K562 (cell line): ENCODE measurements around the gene RTBDN. TPM values are rescaled to one million over a fixed set of nuclear protein-coding genes. Genes with fewer than 3 reads are reported as not detected.
A peak's percentile ranks its signal among the peaks of the same experiment; 100 is the strongest.

Experiments
- CAMTA2 ChIP-seq: fragments of 250-450 bp; sonication (Bioruptor Pico); conservative IDR thresholded peaks from 2 replicates; pipeline ENCODE4 v1.5.1; 2022
- CLOCK ChIP-seq: fragments of 250-450 bp; sonication (Bioruptor Pico); IDR thresholded peaks from 2 replicates; pipeline ENCODE4 v1.4.0; 2020; ENCODE audit warnings: mild to moderate bottlenecking, moderate library complexity, borderline replicate concordance
- ETS1 ChIP-seq: conservative IDR thresholded peaks from 2 replicates; pipeline ENCODE4 v1.6.1; 2011; ENCODE audit warnings: low read depth, mild to moderate bottlenecking, low read length; ENCODE audit not compliant: control insufficient read depth
- KHSRP ChIP-seq: fragments of 450-650 bp; IDR thresholded peaks from 2 replicates; pipeline ENCODE4 v1.6.1; 2017
- RBM17 ChIP-seq: fragments of 200-400 bp; formaldehyde crosslinking; IDR thresholded peaks from 2 replicates; pipeline ENCODE4 v1.6.1; 2017; ENCODE audit warnings: low read depth, mild to moderate bottlenecking, low read length, borderline replicate concordance
- REST ChIP-seq, 2 experiments: fragments of 450-650 bp; formaldehyde crosslinking in 1 of 2; IDR thresholded peaks; 2 replicates each; pipeline versions ENCODE4 v1.4.0 to v1.6.1; 2014 to 2020; ENCODE audit warnings: mild to moderate bottlenecking in 2 of 2, borderline replicate concordance in 1 of 2, low read depth in 1 of 2
- SPI1 ChIP-seq: IDR thresholded peaks from 2 replicates; pipeline ENCODE4 v1.6.1; 2011; ENCODE audit warnings: low read depth, low read length, control low read depth, borderline replicate concordance
- TEAD4 ChIP-seq, 2 experiments: sonication (generic) in 1 of 2; formaldehyde crosslinking in 1 of 2; IDR thresholded peaks; 2 replicates each; pipeline versions ENCODE4 v1.6.1 to v1.8.0; 2012 to 2022; ENCODE audit warnings: borderline replicate concordance in 1 of 2, inconsistent platforms in 1 of 2, low read length in 1 of 2, mild to moderate bottlenecking in 1 of 2, missing genetic modification reagents in 1 of 2
- ZNF398 ChIP-seq: fragments of 250-450 bp; sonication (Bioruptor Pico); IDR thresholded peaks from 2 replicates; pipeline ENCODE4 v1.8.0; 2021; ENCODE audit warnings: moderate library complexity, mild to moderate bottlenecking, inconsistent platforms
- polyA plus RNA-seq, 8 experiments: library from polyadenylated mRNA; depleted of rRNA in 4 of 8; stranded (reverse) in 5 of 8; unstranded in 3 of 8; fragments of >200 nt; fragmentation: Nextera tagmentation in 2 of 8; fragmentation: Illumina TruSeq in 1 of 8; extraction: Ambion mirVana in 2 of 8; extraction: Trizol in 1 of 8; gene quantifications; 2 replicates each; pipeline versions ENCODE4 v1.2.1 to v1.2.3, GENCODE V29; 2011 to 2014; ENCODE audit warnings: inconsistent platforms in 1 of 8, missing spikeins in 1 of 8
- total RNA-seq, 7 experiments: library from RNA; depleted of rRNA in 6 of 7; stranded (reverse); fragments of >200 nt in 6 of 7; fragmentation: Illumina TruSeq in 2 of 7; extraction: Trizol in 2 of 7; gene quantifications; 2 replicates each; pipeline versions ENCODE4 v1.2.1 to v1.2.3, GENCODE V29; 2011 to 2021; ENCODE audit warnings: low replicate concordance in 1 of 7

Gene RTBDN
- total and polyA plus RNA-seq, 9 of the 15 experiments (the other 6 are each of a cell fraction or from before 2014, with no cell fraction given) = 0.20 to 2.3 (median 0.72) TPM; not detected in 1

GRCh38 chr19:12867120-12868099 is 33.0 kb upstream of the RTBDN start (continued):
- TF ChIP-seq REST (IDR thresholded peaks at IDR 0.05; ENCODE audit: borderline replicate concordance) (no peak), REST (CRISPR knock-in tag; IDR thresholded peaks at IDR 0.05; ENCODE audit: low read depth) (0 out of 2 replicates have a peak, but pooled peaks have one; percentile 65), CAMTA2 (CRISPR knock-in tag) (no peak), TEAD4 (IDR thresholded peaks at IDR 0.05; ENCODE audit: low read length) (no peak), TEAD4 (CRISPR knock-in tag; IDR thresholded peaks at IDR 0.05; ENCODE audit: borderline replicate concordance) (no peak), ETS1 (0 out of 2 replicates have a peak, but pooled peaks have one; percentile 22), CLOCK (CRISPR knock-in tag) (no peak), KHSRP (no peak), SPI1 (no peak), ZNF398 (CRISPR knock-in tag) (no peak), RBM17 (no peak)
